Effector memory CD4-positive, alpha-beta T cell (primary cell): ENCODE data around the gene NBPF1.
A peak's percentile ranks its signal among the peaks of the same experiment; 100 is the strongest.
"Not testable (repeated sequence)": the region's sequence is repeated elsewhere in the genome, so short reads cannot be mapped to it uniquely, and the experiment has no call there.

Source experiments
- DNase-seq, 3 donors: peaks; one replicate each; pipeline ENCODE4 v3.0.0-alpha.2; 2020
- H3K27ac ChIP-seq: 2 replicates; pipeline ENCODE4 v1.7.0; 2013; ENCODE audit warnings: mild to moderate bottlenecking, low read length, moderate library complexity; ENCODE audit not compliant: insufficient read depth, poor library complexity, severe bottlenecking
- H3K27me3 ChIP-seq: replicated peaks from 2 replicates; pipeline ENCODE4 v1.7.0; 2013; ENCODE audit warnings: mild to moderate bottlenecking, low read length; ENCODE audit not compliant: insufficient read depth, control insufficient read depth, poor library complexity, severe bottlenecking
- H3K36me3 ChIP-seq: 2 replicates; pipeline ENCODE4 v1.7.0; 2013; ENCODE audit warnings: mild to moderate bottlenecking, low read length, moderate library complexity; ENCODE audit not compliant: control insufficient read depth, insufficient read depth
- H3K4me1 ChIP-seq: 2 replicates; pipeline ENCODE4 v1.7.0; 2013; ENCODE audit warnings: low read length, mild to moderate bottlenecking; ENCODE audit not compliant: control insufficient read depth, insufficient read depth, poor library complexity, severe bottlenecking
- H3K4me3 ChIP-seq: 2 replicates; pipeline ENCODE4 v1.7.0; 2013; ENCODE audit warnings: low read length, low read depth, mild to moderate bottlenecking; ENCODE audit not compliant: insufficient read depth, poor library complexity, severe bottlenecking
- H3K9me3 ChIP-seq: 2 replicates; pipeline ENCODE4 v1.7.0; 2013; ENCODE audit warnings: mild to moderate bottlenecking, low read length, moderate library complexity; ENCODE audit not compliant: control insufficient read depth

Gene NBPF1

DNA sequence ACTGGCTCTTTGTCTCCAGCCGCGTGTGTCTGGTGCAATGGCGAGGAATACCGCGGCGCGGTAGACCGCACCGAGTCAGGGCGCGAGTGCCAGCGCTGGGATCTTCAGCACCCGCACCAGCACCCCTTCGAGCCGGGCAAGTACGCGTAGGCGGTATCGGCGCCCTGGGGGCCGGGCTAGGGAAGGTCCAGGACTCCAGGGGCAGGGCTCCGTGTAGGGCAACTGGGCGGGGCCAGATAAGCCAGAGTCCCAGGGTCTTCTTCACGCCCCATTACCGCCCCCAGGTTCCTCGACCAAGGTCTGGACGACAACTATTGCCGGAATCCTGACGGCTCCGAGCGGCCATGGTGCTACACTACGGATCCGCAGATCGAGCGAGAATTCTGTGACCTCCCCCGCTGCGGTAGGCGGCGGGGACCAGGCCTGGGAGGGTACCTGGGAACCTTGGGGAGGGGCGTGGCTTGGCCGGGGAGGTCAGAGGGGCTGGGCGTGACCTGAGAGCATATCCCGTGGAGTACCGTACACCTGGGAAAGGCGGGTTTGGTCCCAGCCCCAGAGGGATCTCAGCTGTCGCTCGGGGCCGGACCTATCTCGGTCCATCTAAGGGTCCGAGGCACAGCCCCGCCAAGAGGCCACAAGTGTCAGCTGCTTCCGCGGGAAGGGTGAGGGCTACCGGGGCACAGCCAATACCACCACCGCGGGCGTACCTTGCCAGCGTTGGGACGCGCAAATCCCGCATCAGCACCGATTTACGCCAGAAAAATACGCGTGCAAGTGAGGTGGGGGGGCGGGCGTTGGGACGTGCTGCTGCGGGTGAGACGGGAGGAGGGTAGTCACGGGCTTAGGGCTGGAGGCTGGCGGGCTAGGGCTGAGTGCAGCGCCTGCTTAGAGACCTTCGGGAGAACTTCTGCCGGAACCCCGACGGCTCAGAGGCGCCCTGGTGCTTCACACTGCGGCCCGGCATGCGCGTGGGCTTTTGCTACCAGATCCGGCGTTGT, 34.1 kb upstream of the NBPF1 start:
- H3K9me3 ChIP-seq, H3K36me3 ChIP-seq, H3K27ac ChIP-seq, H3K4me3 ChIP-seq, H3K27me3 ChIP-seq: not testable (repeated sequence)
- H3K4me1 ChIP-seq = peaks cover 24% of the 10 kb centered on the region
- peak in 1 of 3 donors; percentile 10 for DNase-seq

DNA sequence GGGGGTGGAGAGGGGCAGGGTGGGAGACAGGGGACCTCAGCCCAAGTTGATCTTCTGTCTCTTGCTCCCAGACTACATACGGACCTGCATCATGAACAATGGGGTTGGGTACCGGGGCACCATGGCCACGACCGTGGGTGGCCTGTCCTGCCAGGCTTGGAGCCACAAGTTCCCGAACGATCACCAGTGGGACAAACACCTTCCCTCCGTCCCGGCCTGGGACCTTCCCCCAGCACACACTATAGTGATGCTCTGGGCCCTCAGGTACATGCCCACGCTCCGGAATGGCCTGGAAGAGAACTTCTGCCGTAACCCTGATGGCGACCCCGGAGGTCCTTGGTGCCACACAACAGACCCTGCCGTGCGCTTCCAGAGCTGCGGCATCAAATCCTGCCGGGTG, 33.4 kb upstream of the NBPF1 start:
- H3K4me3 ChIP-seq, H3K36me3 ChIP-seq, H3K27ac ChIP-seq, DNase-seq, H3K27me3 ChIP-seq, H3K9me3 ChIP-seq: not testable (repeated sequence)
- H3K4me1 ChIP-seq = peaks cover 31% of the 10 kb centered on the region

DNA sequence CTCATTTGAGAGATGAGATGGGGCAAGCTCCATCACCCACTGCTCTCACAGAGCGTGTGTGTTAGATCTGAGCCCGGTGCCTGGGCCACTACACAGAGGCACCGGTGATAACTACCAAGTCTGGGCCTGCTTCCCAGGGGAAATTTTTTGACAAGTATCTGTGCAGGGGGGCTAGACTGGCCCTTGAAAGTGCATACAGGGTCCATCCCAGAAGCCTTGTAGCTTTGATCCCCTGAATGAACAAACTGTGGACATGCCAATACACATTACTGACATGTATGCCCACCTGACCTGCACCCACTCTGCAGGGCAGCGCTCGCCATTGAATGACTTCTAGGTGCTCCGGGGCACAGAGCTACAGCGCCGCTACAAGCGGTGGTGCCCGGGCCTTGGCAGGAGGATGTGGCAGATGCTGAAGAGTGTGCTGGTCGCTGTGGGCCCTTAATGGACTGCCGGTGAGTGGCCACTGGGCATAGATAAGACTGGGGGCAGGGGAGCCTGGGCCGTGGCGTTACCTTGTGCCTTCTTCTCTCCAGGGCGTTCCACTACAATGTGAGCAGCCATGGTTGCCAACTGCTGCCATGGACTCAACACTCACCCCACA, 32.8 kb upstream of the NBPF1 start:
- not testable (repeated sequence) for H3K4me3 ChIP-seq, H3K36me3 ChIP-seq, H3K27ac ChIP-seq, H3K27me3 ChIP-seq, DNase-seq, H3K9me3 ChIP-seq
- H3K4me1 ChIP-seq = peaks cover 31% of the 10 kb centered on the region

DNA sequence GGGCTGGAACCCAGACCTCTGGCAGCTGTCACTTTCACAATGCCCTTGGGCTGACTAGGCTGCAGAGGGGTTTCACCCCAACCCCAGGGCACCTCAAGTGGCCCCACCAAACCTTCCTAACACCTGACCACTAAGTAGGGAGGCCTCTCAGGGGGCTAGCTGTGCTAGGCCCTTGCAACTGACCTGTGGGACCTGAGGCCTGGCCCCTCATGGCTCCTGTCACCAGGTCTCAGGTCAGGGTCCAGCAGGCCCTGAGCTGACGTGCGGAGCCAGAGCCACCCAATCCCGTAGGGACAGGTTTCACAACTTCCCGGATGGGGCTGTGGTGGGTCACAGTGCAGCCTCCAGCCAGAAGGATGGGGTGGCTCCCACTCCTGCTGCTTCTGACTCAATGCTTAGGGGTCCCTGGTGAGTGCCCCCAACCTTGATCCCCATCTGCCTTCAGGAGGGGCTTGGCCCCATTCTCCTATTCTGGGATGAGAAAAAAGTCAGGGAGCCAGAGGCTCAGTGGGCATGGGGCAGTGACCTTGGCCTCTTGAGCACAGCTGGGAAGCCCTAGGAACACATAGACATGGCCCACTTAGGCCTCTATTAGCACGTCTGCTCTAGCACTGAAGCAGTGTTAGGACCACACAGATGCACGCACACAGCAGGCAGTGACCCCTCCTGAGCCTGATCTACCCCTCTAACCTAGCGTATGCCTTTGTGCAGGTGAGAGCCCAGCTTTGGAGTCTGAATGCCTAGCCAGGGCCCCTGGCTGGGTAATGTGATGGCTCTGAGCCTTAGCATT, 32.1 kb upstream of the NBPF1 start:
- peak in 1 of 3 donors; percentile 10 for DNase-seq

DNA sequence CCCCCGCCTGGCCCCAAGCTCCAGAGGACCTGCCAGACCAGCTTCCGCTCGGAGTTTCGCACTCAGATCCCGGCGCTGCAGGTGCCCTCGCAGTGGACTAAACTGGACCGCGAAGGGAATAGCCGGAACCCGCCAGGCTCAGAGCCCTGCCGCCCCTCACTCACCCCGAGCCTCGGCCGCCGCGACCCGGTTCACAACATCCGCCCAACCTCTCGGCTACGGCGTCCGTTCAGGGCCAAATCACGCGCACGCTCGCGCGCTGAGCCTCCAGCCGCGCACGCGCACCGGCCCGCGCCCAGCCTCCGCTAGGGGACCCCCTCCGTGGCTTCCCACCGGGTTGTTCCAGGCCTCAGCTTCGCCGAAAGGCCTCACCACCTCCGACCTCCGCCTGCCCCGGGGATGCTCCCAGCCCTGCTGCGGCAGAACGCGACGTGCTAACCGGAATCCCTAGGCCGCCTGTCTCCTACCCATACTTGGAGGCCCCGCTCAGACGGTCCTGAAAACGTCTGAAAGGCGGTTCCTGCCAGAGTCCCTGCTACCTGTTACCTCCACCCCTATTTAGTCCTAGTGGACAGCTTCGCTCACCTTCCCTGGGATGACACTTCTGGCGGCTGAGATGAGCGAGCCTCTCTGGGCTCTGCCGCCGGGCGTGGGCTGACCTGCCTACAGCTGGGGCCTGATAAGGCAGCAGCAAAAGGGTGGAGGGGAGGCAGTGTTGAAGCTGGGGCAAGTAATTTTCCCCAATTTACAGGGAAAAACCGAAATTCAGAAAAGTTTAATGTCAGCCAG, 31.3 kb upstream of the NBPF1 start:
- H3K9me3 ChIP-seq, H3K27me3 ChIP-seq, H3K36me3 ChIP-seq: not testable (repeated sequence)
- Histone ChIP-seq H3K4me1 (peaks cover 31% of the 10 kb centered on the region), H3K27ac (peak overlapping the region; percentile 88), H3K4me3 (peak overlapping the region; percentile 94)
- peak; percentile 92 to 97 (median 96) for DNase-seq

More for the DNA sequence above, 32.1 kb upstream of the NBPF1 start:
- Histone ChIP-seq H3K4me3 (peak overlapping the region; percentile 94), H3K27ac (peak overlapping the region; percentile 88), H3K4me1 (peaks cover 31% of the 10 kb centered on the region)
- not testable (repeated sequence) for H3K9me3 ChIP-seq, H3K36me3 ChIP-seq, H3K27me3 ChIP-seq

DNA sequence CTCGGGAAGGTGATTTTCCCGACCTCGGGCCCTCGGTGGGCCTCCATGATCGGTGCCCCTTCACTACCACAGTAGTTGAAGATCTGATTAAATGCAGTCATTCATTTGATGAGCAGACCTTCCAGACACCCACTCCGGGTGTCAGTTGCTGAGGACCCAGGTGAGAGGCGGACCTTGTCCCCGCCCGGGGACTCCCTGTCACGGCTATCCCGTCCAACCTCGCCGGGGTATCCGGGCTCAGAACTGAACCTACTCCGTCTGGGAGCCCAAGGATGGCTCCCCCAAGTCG, 30.8 kb upstream of the NBPF1 start:
- no peaks in the 10 kb centered on the region for H3K9me3 ChIP-seq
- no peaks in the 10 kb centered on the region for H3K27me3 ChIP-seq
- DNase-seq = no peak
- no peaks in the 10 kb centered on the region for H3K36me3 ChIP-seq
- peaks cover 31% of the 10 kb centered on the region for H3K4me1 ChIP-seq
- peak overlapping the region; percentile 88 for H3K27ac ChIP-seq
- peak overlapping the region; percentile 94 for H3K4me3 ChIP-seq

DNA sequence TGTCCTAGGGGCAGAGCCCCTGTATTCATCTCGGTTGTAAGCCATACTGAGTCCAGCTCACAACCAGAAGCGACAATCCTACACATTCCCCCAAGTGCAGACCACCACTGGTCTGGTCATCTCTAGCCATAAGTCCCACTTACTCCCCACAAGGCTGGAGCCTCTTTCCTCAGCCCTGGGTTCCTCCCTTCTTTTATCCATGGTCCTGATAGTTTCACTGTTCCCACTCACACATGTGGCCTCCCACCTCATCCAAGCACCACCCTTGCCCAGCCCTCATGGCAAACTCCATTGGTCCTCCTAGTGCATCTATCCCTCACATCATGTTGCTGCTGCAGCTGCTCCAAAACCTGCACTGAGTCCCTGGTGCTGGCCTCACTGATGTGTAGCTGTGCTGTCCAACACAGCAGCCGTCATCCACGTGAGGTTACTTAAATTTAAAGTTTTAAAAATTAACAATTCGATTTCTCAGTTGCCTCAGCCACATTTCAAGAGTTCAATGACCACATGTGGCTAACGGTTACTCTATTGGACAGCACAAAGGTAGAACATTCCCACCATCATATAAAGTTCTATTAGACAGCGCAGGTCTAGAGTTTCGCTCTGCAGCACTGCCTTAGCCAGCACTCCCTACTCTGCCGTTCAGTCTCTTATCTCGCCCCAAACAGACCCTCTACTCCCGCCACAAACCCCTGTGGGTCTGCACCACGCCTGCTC, 30.3 kb upstream of the NBPF1 start:
- H3K4me3 ChIP-seq = peak overlapping the region; percentile 94
- H3K27me3 ChIP-seq, H3K9me3 ChIP-seq, H3K36me3 ChIP-seq: not testable (repeated sequence)
- H3K4me1 ChIP-seq = peaks cover 31% of the 10 kb centered on the region
- DNase-seq = peak in 1 of 3 donors; percentile 2
- H3K27ac ChIP-seq = peak overlapping the region; percentile 88

DNA sequence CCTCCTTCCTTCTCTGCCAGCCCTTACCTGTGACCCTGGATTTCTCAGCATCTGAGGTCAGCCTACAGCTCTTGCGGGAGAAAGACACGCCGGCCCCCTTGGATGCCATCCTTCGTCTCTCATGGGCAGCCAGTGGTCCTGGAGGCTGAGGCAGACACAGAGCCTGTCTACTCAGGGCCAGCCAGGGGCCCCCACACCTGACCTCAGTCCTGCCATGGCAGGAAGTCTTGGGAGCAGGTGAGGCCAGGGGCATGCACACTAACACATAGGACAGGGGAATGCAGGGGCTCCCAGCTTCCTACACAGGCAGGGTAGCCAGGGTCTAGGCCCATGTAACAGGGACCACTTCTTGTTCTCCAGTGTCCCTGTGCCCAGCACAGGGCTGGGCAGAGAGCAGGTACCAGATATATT, 29.6 kb upstream of the NBPF1 start:
- peaks cover 31% of the 10 kb centered on the region for H3K4me1 ChIP-seq
- not testable (repeated sequence) for H3K36me3 ChIP-seq, H3K4me3 ChIP-seq, H3K9me3 ChIP-seq, H3K27ac ChIP-seq, H3K27me3 ChIP-seq
- peak in 1 of 3 donors; percentile 1 for DNase-seq
